ENCODE measurements around the gene SNX32. TPM values are rescaled to one million over a fixed set of nuclear protein-coding genes. Genes with fewer than 3 reads are reported as not detected.
"Not testable (repeated sequence)": the region's sequence is repeated elsewhere in the genome, so short reads cannot be mapped to it uniquely, and the experiment has no call there.

The SNX32 gene
- polyA plus RNA-seq, 1 donor: 1.6 TPM

DNA sequence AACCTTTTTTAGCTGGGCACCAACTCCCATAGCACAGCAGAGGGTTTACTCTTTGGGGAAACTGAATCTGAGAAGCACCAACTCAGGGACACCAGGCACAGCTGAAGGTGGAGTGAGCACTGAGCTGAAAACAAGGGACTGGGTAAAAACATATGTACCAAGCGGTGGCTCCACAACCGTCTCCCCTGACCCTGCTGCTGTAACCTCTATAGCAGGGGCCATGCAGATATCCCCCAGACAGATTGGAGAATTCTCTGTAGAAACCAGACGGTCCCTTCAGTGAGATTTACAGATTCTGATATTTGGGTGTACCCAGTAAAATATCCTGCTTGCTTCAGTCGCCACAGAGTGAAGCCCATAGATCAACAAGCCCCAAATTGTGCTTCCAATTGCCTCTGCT is 4.3 kb upstream of the SNX32 start:
- DNase-seq: no peak

GRCh38 chr11:65832231-65832630 is 1.5 kb upstream of the SNX32 start:
- DNase-seq: not testable (repeated sequence)

GRCh38 chr11:65834202-65834601 is 439 bp downstream of the SNX32 start:
- no peak for DNase-seq

- no peak for DNase-seq
Measured at GRCh38 chr11:65842144-65842543, 8.4 kb downstream of the SNX32 start.

- no peak for DNase-seq
Measured at GRCh38 chr11:65843811-65844210, 10.0 kb downstream of the SNX32 start.

- DNase-seq: no peak
Measured at GRCh38 chr11:65844231-65844872, 10.6 kb downstream of the SNX32 start.

- no peak for DNase-seq
Measured at GRCh38 chr11:65847746-65848145, 14.0 kb downstream of the SNX32 start.

DNA sequence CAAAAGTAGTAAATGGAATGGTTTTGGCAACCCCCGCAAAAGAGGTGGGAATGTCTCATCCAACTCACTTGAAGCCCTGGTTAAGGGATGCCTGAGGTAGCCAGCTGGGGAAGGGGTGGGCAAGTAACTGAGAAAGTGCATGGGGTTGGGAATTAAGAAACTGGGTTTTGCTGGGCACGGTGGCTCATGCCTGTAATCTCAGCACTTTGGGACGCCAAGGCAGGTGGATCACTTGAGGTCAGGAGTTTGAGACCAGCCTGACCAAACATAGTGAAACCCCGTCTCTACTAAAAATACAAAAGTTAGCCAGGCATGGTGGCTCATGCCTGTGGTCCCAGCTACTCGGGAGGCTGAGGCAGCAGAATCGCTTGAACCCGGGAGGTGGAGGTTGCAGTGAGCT is 14.9 kb downstream of the SNX32 start:
- not testable (repeated sequence) for DNase-seq

GRCh38 chr11:65849366-65849765 is 15.6 kb downstream of the SNX32 start:
- no peak for DNase-seq

DNA sequence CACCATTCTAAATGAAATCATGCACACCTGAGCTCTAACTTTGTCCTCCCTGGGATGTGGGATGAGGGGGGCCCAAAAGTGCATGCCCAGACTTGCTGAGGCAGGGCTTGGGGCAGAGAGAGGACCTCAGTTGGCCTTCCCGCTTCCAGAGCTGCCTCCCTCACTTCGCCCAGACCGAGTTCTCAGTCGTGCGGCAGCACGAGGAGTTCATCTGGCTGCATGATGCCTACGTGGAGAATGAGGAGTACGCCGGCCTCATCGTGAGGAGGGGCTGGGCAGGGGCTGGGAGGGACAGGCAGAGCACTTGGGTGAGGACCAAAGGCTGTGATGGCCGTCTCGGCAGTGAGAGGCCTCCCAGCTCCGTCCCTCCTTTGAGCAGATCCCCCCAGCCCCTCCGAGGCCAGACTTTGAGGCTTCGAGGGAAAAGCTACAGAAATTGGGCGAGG is 16.0 kb downstream of the SNX32 start:
- no peak for DNase-seq

GRCh38 chr11:65850217-65851082 is 16.7 kb downstream of the SNX32 start:
- DNase-seq: no peak

- DNase-seq: no peak
Measured at GRCh38 chr11:65851083-65851579, 17.4 kb downstream of the SNX32 start.

DNA sequence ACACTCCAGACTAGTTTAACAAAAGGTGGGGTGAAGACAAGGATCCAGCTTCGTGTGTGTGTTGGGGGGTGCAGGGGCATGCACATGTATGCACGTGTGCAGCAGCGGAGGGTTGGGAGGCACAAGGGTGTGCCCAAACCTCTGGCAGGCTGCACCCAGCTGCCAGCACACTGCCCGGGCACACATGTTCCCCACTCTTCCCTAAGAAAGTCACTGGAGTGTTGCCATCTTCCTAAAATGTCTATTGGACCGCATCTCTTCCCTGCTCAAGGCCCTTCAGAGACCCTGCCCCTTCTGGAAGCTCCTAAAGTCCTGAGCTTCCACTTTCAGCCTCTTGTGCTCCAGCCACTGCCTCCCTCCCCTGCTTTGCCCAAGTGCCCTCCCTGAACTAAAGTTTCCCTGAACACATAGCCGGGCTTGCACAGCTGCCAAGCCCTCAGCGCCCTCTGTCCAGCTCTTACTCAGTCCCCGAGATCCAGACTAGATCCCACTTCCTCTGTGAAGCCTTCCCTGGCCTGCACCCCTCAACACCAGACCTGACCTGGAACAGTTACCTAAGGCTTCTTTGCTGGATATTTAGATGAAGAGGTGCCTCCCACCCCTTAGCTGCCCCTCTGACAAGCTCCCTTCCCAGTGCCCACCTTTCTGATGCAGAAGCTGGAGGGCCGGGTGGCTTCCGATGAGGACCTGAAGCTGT is 18.2 kb downstream of the SNX32 start:
- DNase-seq: no peak

- DNase-seq: no peak
Measured at GRCh38 chr11:65852508-65853245, 18.9 kb downstream of the SNX32 start.

DNA sequence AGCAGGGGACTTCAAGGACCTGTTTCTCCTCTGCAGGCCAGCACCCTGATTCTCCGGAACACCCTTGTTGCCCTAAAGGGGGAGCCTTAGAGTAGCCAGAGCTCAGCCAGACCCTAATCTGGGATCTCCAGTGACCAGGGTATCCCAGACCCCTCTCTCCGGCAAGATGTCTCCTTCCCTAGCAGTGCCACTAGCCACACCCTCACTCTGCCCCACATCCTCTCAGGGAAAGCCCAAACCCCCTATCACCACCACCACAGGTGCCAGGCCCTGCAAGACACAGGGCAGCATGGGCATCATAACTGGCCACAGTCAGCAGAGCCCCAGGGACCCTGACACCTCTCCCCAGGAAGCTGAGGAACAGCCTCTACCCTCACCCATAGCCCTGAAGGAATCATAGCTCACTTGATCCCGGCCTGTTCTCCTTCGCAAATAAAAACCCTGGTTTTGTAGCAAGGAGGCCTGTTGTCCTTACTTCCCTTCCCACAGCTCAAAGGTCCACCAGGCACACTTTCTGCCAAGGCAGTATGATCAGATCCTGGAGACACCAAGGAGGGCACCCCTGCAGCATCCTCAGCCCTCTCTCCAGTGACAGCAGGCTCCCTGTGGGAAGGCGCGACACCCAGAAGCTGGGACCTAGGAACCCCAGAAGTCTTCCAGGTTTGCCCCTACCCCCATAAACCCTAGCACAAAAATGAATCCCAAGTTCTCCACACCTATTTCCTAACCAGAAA is 19.6 kb downstream of the SNX32 start:
- DNase-seq: no peak

DNA sequence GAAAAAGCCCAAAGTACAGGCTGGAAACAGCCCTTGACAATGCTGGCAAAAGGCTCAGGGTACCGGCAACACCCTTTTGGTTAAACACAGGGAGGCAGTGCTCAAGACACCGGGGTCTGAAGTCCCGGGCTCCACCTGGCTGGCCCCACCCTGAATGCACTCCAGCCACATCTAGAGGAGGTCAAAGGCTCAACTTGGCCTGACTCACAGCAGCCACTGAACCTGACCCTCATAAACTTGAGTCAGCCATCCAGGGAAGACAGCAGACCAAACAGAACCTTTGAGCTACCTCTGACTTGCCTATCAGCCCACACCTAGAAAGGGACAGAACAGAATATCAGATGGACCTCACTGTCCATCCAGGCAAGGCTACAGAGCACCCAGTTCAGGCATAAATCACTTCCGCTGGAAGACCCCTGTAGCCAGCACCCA is 20.4 kb downstream of the SNX32 start:
- DNase-seq: no peak

DNA sequence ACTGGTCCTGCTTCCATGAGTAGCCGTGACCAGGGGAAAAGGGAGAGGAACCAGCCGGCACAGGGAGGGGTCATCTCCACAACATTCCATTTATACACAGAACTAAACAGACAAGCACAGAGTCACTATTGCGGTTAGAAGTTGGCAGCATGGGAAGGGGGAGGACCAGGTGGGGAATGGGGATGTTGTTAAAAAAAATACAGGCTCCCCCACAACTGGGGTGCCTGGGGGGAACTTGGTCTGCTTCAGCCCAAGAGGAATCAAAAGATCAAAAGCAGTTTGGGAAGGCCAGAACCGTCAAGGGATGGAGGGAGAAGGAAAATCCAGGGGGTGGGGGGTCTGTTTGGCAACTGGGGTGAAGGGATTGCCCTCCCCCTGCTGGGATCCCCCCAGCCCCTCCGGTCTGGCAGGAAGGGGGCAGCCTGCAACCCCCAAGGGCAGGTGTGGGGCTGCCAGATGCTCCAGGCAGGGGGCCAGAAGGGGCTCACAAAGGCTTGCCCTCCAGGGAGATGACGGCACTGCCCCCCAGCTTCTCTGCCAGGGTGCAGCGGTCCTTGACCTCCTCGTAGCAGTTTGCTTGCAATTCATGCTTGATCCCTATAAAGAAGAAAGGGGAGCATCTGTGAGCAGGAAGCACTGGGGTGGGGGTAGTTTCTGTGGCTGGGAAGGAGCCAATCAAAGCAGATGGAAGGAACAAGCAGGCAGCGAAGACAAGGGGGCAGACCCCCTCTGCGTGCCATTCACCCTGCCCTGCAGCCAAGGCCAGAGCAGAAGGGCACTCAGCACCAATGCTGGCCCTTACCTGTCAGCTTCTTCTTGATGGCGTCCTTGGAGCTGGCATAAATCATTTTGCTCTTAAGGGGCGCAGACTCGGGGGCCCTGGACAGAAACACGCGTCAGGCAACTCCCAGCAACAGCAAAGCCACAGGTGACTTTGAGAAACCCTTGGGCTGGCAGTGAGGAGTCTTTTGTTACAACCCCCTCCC is 21.4 kb downstream of the SNX32 start:
- DNase-seq: no peak

DNA sequence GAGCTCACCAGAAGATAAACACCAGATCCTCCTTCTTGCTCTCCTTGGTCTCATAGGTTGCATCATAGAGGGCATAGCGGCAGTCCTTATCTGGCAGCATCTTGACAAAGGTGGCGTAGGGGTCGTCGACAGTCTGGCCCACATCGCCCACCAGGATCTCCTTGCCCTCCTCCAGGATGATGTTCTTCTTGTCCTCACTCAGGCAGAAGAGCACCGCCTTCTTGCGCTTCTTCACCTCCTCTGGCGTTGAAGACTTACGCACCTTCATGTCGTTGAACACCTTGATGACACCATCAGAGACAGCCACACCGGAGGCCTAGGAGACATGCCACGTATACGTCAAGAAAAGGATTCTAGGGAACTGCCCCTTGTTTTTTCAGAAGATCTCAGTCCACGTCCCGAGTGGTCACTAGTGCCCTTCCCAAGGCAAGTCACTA is 22.2 kb downstream of the SNX32 start:
- DNase-seq: no peak

- DNase-seq: peak; percentile 84
Measured at GRCh38 chr11:65856689-65857499, 23.1 kb downstream of the SNX32 start.

- no peak for DNase-seq
Measured at GRCh38 chr11:65857500-65857852, 23.7 kb downstream of the SNX32 start.

Measured in hindlimb muscle (tissue), 1 donor.